Activated gamma-delta T cell treated with Interleukin-2 at 50 U/mL for 16 hours (primary cell): Measurements from ENCODE around the gene ACAP3.
"Not testable (repeated sequence)": the region's sequence is repeated elsewhere in the genome, so short reads cannot be mapped to it uniquely, and the experiment has no call there.

ENCODE experiments used
- DNase-seq: peaks from one replicate; pipeline ENCODE4 v3.0.0-alpha.2; 2020

ACAP3 gene

GRCh38 chr1:1260843-1261560, 46.7 kb downstream of the ACAP3 start:
- no peak for DNase-seq

- DNase-seq: no peak
These were observed 47.7 kb downstream of the ACAP3 start for GRCh38 chr1:1259951-1260600.

- no peak for DNase-seq
These were observed 48.2 kb downstream of the ACAP3 start for GRCh38 chr1:1259540-1259939.

GRCh38 chr1:1259119-1259488, 48.6 kb downstream of the ACAP3 start:
- DNase-seq: no peak

- DNase-seq: no peak
These were observed 50.5 kb downstream of the ACAP3 start for GRCh38 chr1:1256956-1257871.

- no peak for DNase-seq
These were observed 52.1 kb downstream of the ACAP3 start for GRCh38 chr1:1255611-1256010.

- DNase-seq: no peak
These were observed 52.7 kb downstream of the ACAP3 start for GRCh38 chr1:1255078-1255477.

GRCh38 chr1:1254667-1254998, 53.1 kb downstream of the ACAP3 start:
- no peak for DNase-seq

GRCh38 chr1:1253972-1254666, 53.6 kb downstream of the ACAP3 start:
- DNase-seq: no peak

GRCh38 chr1:1253314-1253713, 54.4 kb downstream of the ACAP3 start:
- no peak for DNase-seq

GRCh38 chr1:1250786-1251284, 56.9 kb downstream of the ACAP3 start:
- DNase-seq: peak; percentile 76

GRCh38 chr1:1248009-1248913, 59.5 kb downstream of the ACAP3 start:
- DNase-seq: not testable (repeated sequence)

- no peak for DNase-seq
These were observed 60.3 kb downstream of the ACAP3 start for GRCh38 chr1:1247341-1247913.

GRCh38 chr1:1246577-1247340, 61.0 kb downstream of the ACAP3 start, which contains the start of gene C1QTNF12:
Gene C1QTNF12 (minus strand): TSS chr1:1246722. CDS start chr1:1246690, 32 bp downstream.
- no peak for DNase-seq

- DNase-seq: no peak
These were observed 61.7 kb downstream of the ACAP3 start for GRCh38 chr1:1245817-1246576.

- DNase-seq: no peak
These were observed 62.4 kb downstream of the ACAP3 start for GRCh38 chr1:1245178-1245816.

- no peak for DNase-seq
These were observed 63.4 kb downstream of the ACAP3 start for GRCh38 chr1:1244192-1244811.

- no peak for DNase-seq
These were observed 63.9 kb downstream of the ACAP3 start for GRCh38 chr1:1243807-1244191.

GRCh38 chr1:1243266-1243660, 64.5 kb downstream of the ACAP3 start:
- DNase-seq: no peak
